Left lung (tissue), 14 donors: ENCODE measurements around the gene NRIP2. TPM values are rescaled to one million over a fixed set of nuclear protein-coding genes. Genes with fewer than 3 reads are reported as not detected.
A peak's percentile ranks its signal among the peaks of the same experiment; 100 is the strongest.

Experiments
- ATAC-seq: fragments of 200-7000 bp; cut with Tn5 transposase; one replicate; pipeline ENCODE4 v1.9.1; 2020; ENCODE audit warnings: moderate library complexity
- DNase-seq, 4 donors: peaks; one replicate each; pipeline ENCODE4 v3.0.0-alpha.2; 2013 to 2020
- H3K27ac ChIP-seq, 2 donors: fragments of 200-600 bp; sonication (generic) in 1 of 2; one replicate each; pipeline versions ENCODE4 v1.5.0 to v1.8.0; 2020 to 2021
- H3K27me3 ChIP-seq, 2 donors: fragments of 200-600 bp; sonication (generic) in 1 of 2; one replicate each; pipeline versions ENCODE4 v1.5.0 to v1.8.0; 2020 to 2021
- H3K36me3 ChIP-seq, 2 donors: fragments of 200-600 bp; sonication (generic) in 1 of 2; one replicate each; pipeline versions ENCODE4 v1.5.0 to v1.8.0; 2020 to 2021
- H3K4me1 ChIP-seq, 2 donors: fragments of 200-600 bp; one replicate each; pipeline ENCODE4 v1.8.0; 2021
- H3K4me3 ChIP-seq, 2 donors: fragments of 200-600 bp; sonication (generic) in 1 of 2; one replicate each; pipeline versions ENCODE4 v1.5.0 to v1.8.0; 2020 to 2021; ENCODE audit warnings: mild to moderate bottlenecking in 1 of 2
- H3K9me3 ChIP-seq, 2 donors: fragments of 200-600 bp; sonication (generic) in 1 of 2; one replicate each; pipeline versions ENCODE4 v1.5.0 to v1.8.0; 2020 to 2021
- CTCF ChIP-seq, 2 donors: fragments of 200-600 bp; sonication (generic) in 1 of 2; IDR thresholded peaks; one replicate each; pipeline versions ENCODE4 v1.5.0 to v1.8.0; 2021; ENCODE audit warnings: antibody characterized with exemption in 2 of 2
- intact Hi-C, 2 donors: fragments of 100-400 bp; cut with DNase I; formaldehyde crosslinking; loops; one replicate each; pipeline versions ENCODE4 v1.11.2 to v1.14.2; 2022
- long read RNA-seq, 12 donors: library from polyadenylated mRNA in 2 of 12; unstranded in 2 of 12; transcript quantifications; one replicate each; pipeline ENCODE4 v2.0.0 and lab custom pipeline, GENCODE V29; 2019 to 2026
- polyA plus RNA-seq, 6 donors: library from polyadenylated mRNA; unstranded; fragments of 120-200 nt; gene quantifications; one replicate each; pipeline ENCODE4 v1.2.1, GENCODE V29; 2013; ENCODE audit not compliant: insufficient read length in 6 of 6
- total RNA-seq, 2 donors: library from RNA; stranded (reverse); fragmentation: NEBNext Ultra II Directional; extraction: Animal tissue kit (Norgen Biotek cat#: 25700); gene quantifications; one replicate each; pipeline ENCODE4 v1.2.1, GENCODE V29; 2021
- donor health status: DM: no; HTN: yes; CAD: no.
- donor health status: DM: no; HTN: no; CAD: no.

The NRIP2 gene
- total RNA-seq (under 1 TPM; 0.79 to 0.96 TPM), polyA plus RNA-seq (1 to 10 TPM; 6.3 to 8.1 (median 7.4) TPM)
- long read RNA-seq, donor 1, result 0 reads
- long read RNA-seq, donor 2, partial matches to known transcripts, result 0 of 1 reads
- long read RNA-seq, donor 2, other reads (novel, unspliced or antisense), result 0 of 1 reads
- long read RNA-seq, donor 3, partial matches to known transcripts, result 0 of 3 reads
- long read RNA-seq, donor 3, other reads (novel, unspliced or antisense), result 0 of 3 reads
- long read RNA-seq, donor 4, result 0 reads
- long read RNA-seq, donor 5, result 0 reads
- long read RNA-seq, donor 6, result 0 reads
- long read RNA-seq, donor 7, result 0 reads
- long read RNA-seq, donor 8, result 0 reads
- long read RNA-seq, donor 9, result 0 reads
- long read RNA-seq, donor 10, result 0 reads
- long read RNA-seq, donor 11, partial matches to known transcripts, result 5 of 5 reads
- long read RNA-seq, donor 11, other reads (novel, unspliced or antisense), result 0 of 5 reads
- long read RNA-seq, donor 12, result 0 reads

GRCh38 chr12:2834581-2835491 is at the start of gene NRIP2:
Gene NRIP2, minus strand, starts transcription at chr12:2835035. Its CDS starts 52 bp downstream, at chr12:2834983.
- no peak for TF ChIP-seq CTCF (IDR thresholded peaks at IDR 0.05)
- Histone ChIP-seq H3K9me3 (no peaks in the 10 kb centered on the region), H3K4me1 (no peaks in the 10 kb centered on the region), H3K27me3 (peaks cover 0 to 6% of the 10 kb centered on the region in 2 donors), H3K27ac (no peak within 1 kb of the TSS), H3K36me3 (peaks cover 0 to 23% of the 10 kb centered on the region in 2 donors), H3K4me3 (no peak within 1 kb of the TSS)
- DNase-seq (peak in 2 of 4 donors; percentile 77 to 91), ATAC-seq (peak; percentile 64)
- intact Hi-C loops, result no loop called here

GRCh38 chr12:2879853-2880252 is 45.0 kb upstream of the NRIP2 start:
- Histone ChIP-seq H3K27me3 (no peaks in the 10 kb centered on the region), H3K36me3 (no peaks in the 10 kb centered on the region), H3K4me3 (no peak overlapping the region), H3K9me3 (no peaks in the 10 kb centered on the region), H3K4me1 (peaks cover 8 to 28% of the 10 kb centered on the region in 2 donors), H3K27ac (no peak overlapping the region)
- ATAC-seq (no peak), DNase-seq (no peak)
- TF ChIP-seq CTCF (IDR thresholded peaks at IDR 0.05), result no peak
- intact Hi-C loops, result no loop called here

GRCh38 chr12:2877953-2878732 is 43.3 kb upstream of the NRIP2 start:
- ATAC-seq (peak; percentile 45), DNase-seq (peak in 1 of 4 donors; percentile 36)
- H3K36me3 ChIP-seq, result no peaks in the 10 kb centered on the region
- no peaks in the 10 kb centered on the region for H3K27me3 ChIP-seq
- peaks cover 8 to 28% of the 10 kb centered on the region in 2 donors for H3K4me1 ChIP-seq
- peak overlapping the region; percentile 71 to 82 for H3K4me3 ChIP-seq
- intact Hi-C loops, result no loop called here
- H3K9me3 ChIP-seq, result no peaks in the 10 kb centered on the region
- TF ChIP-seq CTCF (IDR thresholded peaks at IDR 0.05), result no peak
- peak overlapping the region; percentile 90 to 94 for H3K27ac ChIP-seq

- Histone ChIP-seq H3K36me3 (no peaks in the 10 kb centered on the region), H3K4me3 (peak within 1 kb of the TSS; percentile 71 to 82), H3K4me1 (peaks cover 8 to 28% of the 10 kb centered on the region in 2 donors), H3K27me3 (no peaks in the 10 kb centered on the region), H3K9me3 (no peaks in the 10 kb centered on the region), H3K27ac (peak within 1 kb of the TSS; percentile 90 to 94)
- DNase-seq (peak; percentile 89 to 97 (median 94)), ATAC-seq (peak; percentile 92)
- intact Hi-C loops, result no loop called here
- peak in 1 of 2 donors; percentile 19 for TF ChIP-seq CTCF (IDR thresholded peaks at IDR 0.05)
These were observed 42.5 kb upstream of the NRIP2 start, which contains the start of the genes FOXM1 and RHNO1 for GRCh38 chr12:2877047-2877952. Gene FOXM1, minus strand, starts transcription at chr12:2877174. Its CDS starts 2,696 bp downstream, at chr12:2874478. Gene RHNO1, plus strand, starts transcription at chr12:2877223. Its CDS starts 8,144 bp downstream, at chr12:2885367.
